Immature natural killer cell (primary cell): ENCODE measurements around the gene WWOX. TPM values are rescaled to one million over a fixed set of nuclear protein-coding genes. Genes with fewer than 3 reads are reported as not detected.

Source experiments
- DNase-seq, 3 donors: peaks; one replicate each; pipeline ENCODE4 v3.0.0; 2022; ENCODE audit warnings: mixed read lengths in 1 of 3
- H3K27ac Mint-ChIP-seq, 6 donors: one replicate each; pipeline ENCODE4 v1.8.0; 2020; ENCODE audit warnings: mixed read lengths in 6 of 6, mild to moderate bottlenecking in 5 of 6, inconsistent platforms in 4 of 6, moderate library complexity in 3 of 6
- H3K27me3 Mint-ChIP-seq, 3 donors: one replicate each; pipeline ENCODE4 v1.8.0; 2020 to 2021; ENCODE audit warnings: low read depth in 3 of 3, mild to moderate bottlenecking in 3 of 3, mixed read lengths in 3 of 3, moderate library complexity in 3 of 3, inconsistent platforms in 1 of 3
- H3K36me3 Mint-ChIP-seq, 3 donors: one replicate each; pipeline ENCODE4 v1.8.0; 2020; ENCODE audit warnings: mixed read lengths in 3 of 3, inconsistent platforms in 2 of 3, mild to moderate bottlenecking in 2 of 3
- H3K4me1 Mint-ChIP-seq, 2 donors: one replicate each; pipeline ENCODE4 v1.8.0; 2020; ENCODE audit warnings: inconsistent platforms in 2 of 2, mild to moderate bottlenecking in 2 of 2, mixed read lengths in 2 of 2, moderate library complexity in 1 of 2
- H3K4me3 Mint-ChIP-seq, 5 donors: one replicate each; pipeline ENCODE4 v1.8.0; 2020; ENCODE audit warnings: mild to moderate bottlenecking in 5 of 5, mixed read lengths in 5 of 5, inconsistent platforms in 3 of 5, moderate library complexity in 3 of 5
- H3K9me3 Mint-ChIP-seq, 6 donors: one replicate each; pipeline ENCODE4 v1.8.0; 2020; ENCODE audit warnings: mild to moderate bottlenecking in 6 of 6, mixed read lengths in 6 of 6, inconsistent platforms in 4 of 6, moderate library complexity in 3 of 6
- polyA plus RNA-seq, 3 donors: library from polyadenylated mRNA; unstranded; fragments of 300-500 nt; fragmentation: Illumina TruSeq; gene quantifications; one replicate each; pipeline ENCODE4 v1.2.3, GENCODE V29; 2021

Gene WWOX
- polyA plus RNA-seq, 3 donors from 2014 or later, result 9.0 to 13.9 (median 12.3) TPM

GRCh38 chr16:79097771-79098170 lies 998.3 kb downstream of the WWOX start:
- H3K9me3 Mint-ChIP-seq, result no peaks in the 10 kb centered on the region
- peaks cover 4 to 8% (median 7%) of the 10 kb centered on the region in 3 donors for H3K27me3 Mint-ChIP-seq
- H3K4me1 Mint-ChIP-seq, result peaks cover 33 to 58% of the 10 kb centered on the region in 2 donors
- H3K4me3 Mint-ChIP-seq, result no peak overlapping the region
- DNase-seq, result no peak
- peak overlapping the region in 2 of 6 donors; percentile 57 to 77 for H3K27ac Mint-ChIP-seq
- peaks cover 0 to 9% (median 0%) of the 10 kb centered on the region in 3 donors for H3K36me3 Mint-ChIP-seq

GRCh38 chr16:79098907-79099306 lies 999.5 kb downstream of the WWOX start:
- peaks cover 0 to 9% (median 0%) of the 10 kb centered on the region in 3 donors for H3K36me3 Mint-ChIP-seq
- H3K27ac Mint-ChIP-seq, result no peak overlapping the region
- no peak for DNase-seq
- no peak overlapping the region for H3K4me3 Mint-ChIP-seq
- H3K27me3 Mint-ChIP-seq, result peaks cover 0 to 3% (median 0%) of the 10 kb centered on the region in 3 donors
- no peaks in the 10 kb centered on the region for H3K9me3 Mint-ChIP-seq
- H3K4me1 Mint-ChIP-seq, result peaks cover 23 to 46% of the 10 kb centered on the region in 2 donors

- Mint-ChIP-seq H3K4me3 (no peak overlapping the region), H3K27ac (no peak overlapping the region), H3K36me3 (peaks cover 0 to 9% (median 0%) of the 10 kb centered on the region in 3 donors), H3K9me3 (no peaks in the 10 kb centered on the region), H3K4me1 (peaks cover 17 to 38% of the 10 kb centered on the region in 2 donors), H3K27me3 (peaks cover 0 to 3% (median 0%) of the 10 kb centered on the region in 3 donors)
- DNase-seq, result no peak
Observed at GRCh38 chr16:79099716-79100115, 1000.3 kb downstream of the WWOX start.

GRCh38 chr16:79100447-79100846 lies 1001.0 kb downstream of the WWOX start:
- DNase-seq, result no peak
- Mint-ChIP-seq H3K27ac (no peak overlapping the region), H3K27me3 (peaks cover 0 to 3% (median 0%) of the 10 kb centered on the region in 3 donors), H3K9me3 (no peaks in the 10 kb centered on the region), H3K4me1 (peaks cover 12 to 31% of the 10 kb centered on the region in 2 donors), H3K36me3 (peaks cover 0 to 9% (median 0%) of the 10 kb centered on the region in 3 donors), H3K4me3 (no peak overlapping the region)

GRCh38 chr16:79101491-79101890 lies 1002.0 kb downstream of the WWOX start:
- Mint-ChIP-seq H3K27me3 (peaks cover 0 to 2% (median 0%) of the 10 kb centered on the region in 3 donors), H3K4me1 (peaks cover 6 to 25% of the 10 kb centered on the region in 2 donors), H3K36me3 (peaks cover 0 to 7% (median 0%) of the 10 kb centered on the region in 3 donors), H3K4me3 (no peak overlapping the region), H3K27ac (no peak overlapping the region), H3K9me3 (no peaks in the 10 kb centered on the region)
- DNase-seq, result no peak

GRCh38 chr16:79104567-79104966 lies 1005.1 kb downstream of the WWOX start:
- Mint-ChIP-seq H3K36me3 (peaks cover 0 to 3% (median 0%) of the 10 kb centered on the region in 3 donors), H3K27ac (no peak overlapping the region), H3K9me3 (no peaks in the 10 kb centered on the region), H3K4me3 (no peak overlapping the region), H3K4me1 (peaks cover 0 to 15% of the 10 kb centered on the region in 2 donors), H3K27me3 (peaks cover 0 to 2% (median 0%) of the 10 kb centered on the region in 3 donors)
- no peak for DNase-seq

- Mint-ChIP-seq H3K36me3 (peaks cover 0 to 6% (median 4%) of the 10 kb centered on the region in 3 donors), H3K27me3 (no peaks in the 10 kb centered on the region), H3K9me3 (no peaks in the 10 kb centered on the region), H3K4me1 (peaks cover 0 to under 1% of the 10 kb centered on the region in 2 donors), H3K4me3 (no peak overlapping the region), H3K27ac (no peak overlapping the region)
- DNase-seq, result no peak
Observed at GRCh38 chr16:79107301-79107700, 1007.8 kb downstream of the WWOX start.

- no peaks in the 10 kb centered on the region for H3K4me1 Mint-ChIP-seq
- H3K27ac Mint-ChIP-seq, result no peak overlapping the region
- peaks cover 0 to 9% (median 4%) of the 10 kb centered on the region in 3 donors for H3K36me3 Mint-ChIP-seq
- no peaks in the 10 kb centered on the region for H3K9me3 Mint-ChIP-seq
- peaks cover 0 to 2% (median 0%) of the 10 kb centered on the region in 3 donors for H3K27me3 Mint-ChIP-seq
- DNase-seq, result no peak
- no peak overlapping the region for H3K4me3 Mint-ChIP-seq
Observed at GRCh38 chr16:79109771-79110170, 1010.3 kb downstream of the WWOX start.

GRCh38 chr16:79110242-79110641 lies 1010.8 kb downstream of the WWOX start:
- DNase-seq, result no peak
- H3K27ac Mint-ChIP-seq, result peak overlapping the region in 1 of 6 donors; percentile 1
- H3K4me3 Mint-ChIP-seq, result no peak overlapping the region
- no peaks in the 10 kb centered on the region for H3K4me1 Mint-ChIP-seq
- H3K36me3 Mint-ChIP-seq, result peaks cover 0 to 9% (median 4%) of the 10 kb centered on the region in 3 donors
- H3K27me3 Mint-ChIP-seq, result peaks cover 0 to 2% (median 0%) of the 10 kb centered on the region in 3 donors
- H3K9me3 Mint-ChIP-seq, result no peaks in the 10 kb centered on the region

GRCh38 chr16:79110953-79111352 lies 1011.5 kb downstream of the WWOX start:
- peaks cover 0 to 9% (median 4%) of the 10 kb centered on the region in 3 donors for H3K36me3 Mint-ChIP-seq
- no peaks in the 10 kb centered on the region for H3K4me1 Mint-ChIP-seq
- DNase-seq, result no peak
- H3K9me3 Mint-ChIP-seq, result no peaks in the 10 kb centered on the region
- H3K27ac Mint-ChIP-seq, result no peak overlapping the region
- no peak overlapping the region for H3K4me3 Mint-ChIP-seq
- peaks cover 0 to 2% (median 0%) of the 10 kb centered on the region in 3 donors for H3K27me3 Mint-ChIP-seq

GRCh38 chr16:79112462-79112861 lies 1013.0 kb downstream of the WWOX start:
- peaks cover 0 to 2% (median 0%) of the 10 kb centered on the region in 3 donors for H3K27me3 Mint-ChIP-seq
- no peak for DNase-seq
- no peaks in the 10 kb centered on the region for H3K4me1 Mint-ChIP-seq
- no peaks in the 10 kb centered on the region for H3K9me3 Mint-ChIP-seq
- peaks cover 0 to 13% (median 4%) of the 10 kb centered on the region in 3 donors for H3K36me3 Mint-ChIP-seq
- no peak overlapping the region for H3K4me3 Mint-ChIP-seq
- H3K27ac Mint-ChIP-seq, result no peak overlapping the region

GRCh38 chr16:79113826-79114225 lies 1014.4 kb downstream of the WWOX start:
- no peak overlapping the region for H3K27ac Mint-ChIP-seq
- peaks cover 0 to 2% (median 0%) of the 10 kb centered on the region in 3 donors for H3K27me3 Mint-ChIP-seq
- H3K4me1 Mint-ChIP-seq, result no peaks in the 10 kb centered on the region
- H3K9me3 Mint-ChIP-seq, result no peaks in the 10 kb centered on the region
- peaks cover 0 to 12% (median 4%) of the 10 kb centered on the region in 3 donors for H3K36me3 Mint-ChIP-seq
- no peak for DNase-seq
- H3K4me3 Mint-ChIP-seq, result no peak overlapping the region

GRCh38 chr16:79114759-79115158 lies 1015.3 kb downstream of the WWOX start:
- peaks cover 0 to 2% (median 0%) of the 10 kb centered on the region in 3 donors for H3K27me3 Mint-ChIP-seq
- peaks cover 0 to 10% (median 4%) of the 10 kb centered on the region in 3 donors for H3K36me3 Mint-ChIP-seq
- no peaks in the 10 kb centered on the region for H3K9me3 Mint-ChIP-seq
- H3K4me3 Mint-ChIP-seq, result no peak overlapping the region
- no peak overlapping the region for H3K27ac Mint-ChIP-seq
- H3K4me1 Mint-ChIP-seq, result no peaks in the 10 kb centered on the region
- DNase-seq, result no peak

- Mint-ChIP-seq H3K36me3 (peaks cover 0 to 6% (median 4%) of the 10 kb centered on the region in 3 donors), H3K27ac (no peak overlapping the region), H3K4me3 (no peak overlapping the region), H3K9me3 (no peaks in the 10 kb centered on the region), H3K4me1 (no peaks in the 10 kb centered on the region), H3K27me3 (peaks cover 0 to 9% (median 4%) of the 10 kb centered on the region in 3 donors)
- DNase-seq, result no peak
Observed at GRCh38 chr16:79121906-79122305, 1022.5 kb downstream of the WWOX start.

GRCh38 chr16:79122343-79122742 lies 1022.9 kb downstream of the WWOX start:
- Mint-ChIP-seq H3K36me3 (peaks cover 0 to 6% (median 4%) of the 10 kb centered on the region in 3 donors), H3K9me3 (no peaks in the 10 kb centered on the region), H3K4me1 (no peaks in the 10 kb centered on the region), H3K27ac (no peak overlapping the region), H3K27me3 (peaks cover 0 to 9% (median 4%) of the 10 kb centered on the region in 3 donors), H3K4me3 (no peak overlapping the region)
- DNase-seq, result no peak
